NCI-H69 (cell line): ENCODE data around the gene PKD1.
"Not testable (repeated sequence)": the region's sequence is repeated elsewhere in the genome, so short reads cannot be mapped to it uniquely, and the experiment has no call there.

Experiments
- DNase-seq: peaks from one replicate; lab custom pipeline; 2025; lab: John Stamatoyannopoulos, UW

PKD1 gene

GRCh38 chr16:2150418-2151187 lies 14.9 kb upstream of the PKD1 start:
- DNase-seq: peak; percentile 93

DNA sequence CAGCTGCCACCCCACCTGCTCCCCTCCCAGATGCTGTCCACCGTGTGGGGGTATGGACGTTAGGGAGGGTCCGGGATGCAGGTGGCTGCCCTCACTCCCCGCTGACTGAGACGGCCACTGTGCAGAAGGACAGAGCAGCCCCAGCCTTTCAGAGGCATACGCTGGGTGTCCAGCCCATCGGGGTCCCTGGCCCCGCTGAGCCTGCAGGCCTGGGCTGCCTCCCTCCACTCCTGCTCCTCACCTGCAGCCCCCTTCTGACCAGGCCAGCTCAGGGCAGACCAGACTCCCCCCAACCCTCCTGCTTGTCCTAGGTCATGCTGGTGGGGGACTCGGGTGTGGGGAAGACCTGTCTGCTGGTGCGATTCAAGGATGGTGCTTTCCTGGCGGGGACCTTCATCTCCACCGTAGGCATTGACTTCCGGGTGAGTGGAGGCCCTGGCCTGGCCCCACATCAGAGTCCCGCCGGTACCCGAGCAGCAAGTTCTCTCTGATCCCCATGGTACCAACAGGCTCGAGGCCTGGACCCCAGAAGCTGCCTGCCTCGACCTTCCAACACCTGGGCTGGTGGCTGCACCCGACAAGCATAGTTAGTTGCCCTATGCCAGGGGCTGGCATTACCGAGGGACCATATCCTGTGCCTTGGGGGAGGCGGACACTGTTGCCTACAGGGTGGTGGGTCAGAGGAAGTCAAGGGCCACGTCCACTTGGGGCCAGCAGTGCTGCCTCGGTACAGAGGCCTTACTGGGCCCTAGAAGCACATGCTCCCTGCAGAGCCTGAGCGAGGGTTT lies 14.1 kb upstream of the PKD1 start:
- peak; percentile 47 for DNase-seq

- peak; percentile 68 for DNase-seq
These were observed 13.3 kb upstream of the PKD1 start for GRCh38 chr16:2148714-2149629.

GRCh38 chr16:2147981-2148671 lies 12.4 kb upstream of the PKD1 start, which contains the start of gene RAB26:
RAB26 (plus strand) TSS chr16:2148625; CDS start chr16:2148784, 159 bp downstream.
- DNase-seq: peak; percentile 99

GRCh38 chr16:2147378-2147777 lies 11.7 kb upstream of the PKD1 start:
- DNase-seq: no peak

GRCh38 chr16:2145843-2146242 lies 10.1 kb upstream of the PKD1 start:
- no peak for DNase-seq

DNA sequence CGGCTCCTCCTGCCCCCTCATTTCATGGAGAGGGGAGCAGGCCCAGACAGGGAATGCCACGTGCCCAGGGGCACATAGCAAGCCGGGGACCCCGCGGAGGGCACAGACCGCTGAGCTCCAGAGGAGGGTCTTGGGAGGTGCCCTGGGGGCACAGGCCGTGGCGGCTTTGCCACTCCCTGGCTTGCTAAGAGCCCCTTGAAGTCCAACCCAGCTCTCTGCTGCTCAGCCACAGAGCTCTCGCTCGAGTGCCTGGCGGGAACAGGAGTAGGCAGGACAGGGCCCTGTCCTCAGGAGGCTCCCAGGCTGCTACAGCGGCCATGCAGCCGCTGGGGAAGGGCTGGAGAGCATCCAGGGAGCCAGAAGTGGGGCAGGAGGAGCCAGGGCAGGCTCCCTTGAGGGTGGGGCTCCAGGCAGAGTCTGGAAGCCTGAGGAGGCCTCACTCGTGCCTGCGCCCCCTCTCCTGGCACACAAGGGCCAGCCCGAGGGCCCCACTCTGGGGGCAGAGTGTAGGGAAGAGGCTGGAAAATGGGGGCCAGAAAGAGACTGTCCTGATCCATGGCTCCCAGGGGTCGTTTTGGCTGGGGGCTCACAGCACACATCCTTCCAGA lies 8.3 kb upstream of the PKD1 start:
- DNase-seq: no peak

DNA sequence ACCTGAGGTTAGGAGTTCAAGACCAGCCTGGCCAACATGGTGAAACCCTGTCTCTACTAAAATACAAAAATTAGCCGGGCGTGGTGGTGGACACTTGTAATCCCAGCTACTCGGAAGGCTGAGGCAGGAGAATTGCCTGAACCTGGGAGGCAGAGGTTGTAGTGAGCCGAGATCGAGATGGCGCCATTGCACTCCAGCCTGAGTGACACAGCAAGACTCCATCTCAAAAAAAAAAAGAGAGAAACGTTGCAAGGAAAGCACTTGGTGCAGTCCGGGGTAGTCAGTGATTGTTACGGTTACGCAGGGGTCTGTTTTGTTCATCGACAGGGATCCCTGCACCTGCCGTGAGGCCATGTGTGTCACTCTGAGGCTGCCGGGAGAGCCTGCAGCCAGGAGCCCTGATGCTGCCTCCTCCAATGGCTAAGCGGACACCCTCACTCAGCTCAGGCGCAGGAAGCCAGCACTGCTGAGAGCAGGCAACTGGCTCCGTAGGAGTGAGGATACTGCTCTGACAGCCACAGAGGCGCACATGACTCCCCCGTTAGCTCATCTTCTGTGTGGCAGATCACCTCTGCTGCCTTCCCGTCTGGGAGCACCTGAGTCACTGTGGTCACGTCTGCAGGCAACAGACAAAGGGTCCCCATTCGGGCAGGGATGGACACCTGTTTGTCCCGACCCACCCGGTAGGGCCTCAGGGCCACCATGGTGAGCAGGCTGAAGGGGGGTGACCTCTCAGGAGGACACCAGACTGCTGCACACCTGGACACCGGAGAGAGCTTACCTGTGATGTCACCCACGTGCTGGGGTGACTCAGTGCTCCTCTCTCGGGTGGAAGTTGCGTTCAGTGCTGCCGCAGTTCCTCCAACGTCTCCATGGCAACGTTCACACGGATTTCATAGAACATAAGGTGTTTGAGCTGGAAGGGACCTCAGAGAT lies 7.5 kb upstream of the PKD1 start:
- DNase-seq: peak; percentile 37

- DNase-seq: peak; percentile 35
These were observed 627 bp downstream of the PKD1 start for GRCh38 chr16:2135071-2135470.

- DNase-seq: not testable (repeated sequence)
These were observed 1.9 kb downstream of the PKD1 start for GRCh38 chr16:2133797-2134196.

GRCh38 chr16:2129890-2130447 lies 5.7 kb downstream of the PKD1 start:
- not testable (repeated sequence) for DNase-seq

DNA sequence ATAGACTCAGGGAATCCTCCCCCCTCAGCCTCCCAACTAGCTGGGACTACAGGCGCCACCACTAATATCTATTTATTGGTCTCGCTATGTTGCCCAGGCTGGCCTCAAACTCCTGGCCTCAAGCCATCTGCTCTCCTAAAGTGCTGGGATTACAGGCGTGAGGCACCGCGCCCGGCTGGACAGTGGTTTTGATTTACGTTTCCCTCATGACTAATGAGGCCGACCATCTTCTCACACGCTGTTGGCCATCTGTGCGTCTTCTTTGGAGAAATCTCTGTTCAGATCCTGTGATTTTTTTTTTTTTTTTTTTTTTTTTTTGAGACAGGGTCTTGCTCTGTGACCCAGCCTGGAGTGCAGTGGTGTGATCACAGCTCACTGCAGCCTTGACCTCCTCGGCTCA lies 6.4 kb downstream of the PKD1 start:
- DNase-seq: peak; percentile 78

DNA sequence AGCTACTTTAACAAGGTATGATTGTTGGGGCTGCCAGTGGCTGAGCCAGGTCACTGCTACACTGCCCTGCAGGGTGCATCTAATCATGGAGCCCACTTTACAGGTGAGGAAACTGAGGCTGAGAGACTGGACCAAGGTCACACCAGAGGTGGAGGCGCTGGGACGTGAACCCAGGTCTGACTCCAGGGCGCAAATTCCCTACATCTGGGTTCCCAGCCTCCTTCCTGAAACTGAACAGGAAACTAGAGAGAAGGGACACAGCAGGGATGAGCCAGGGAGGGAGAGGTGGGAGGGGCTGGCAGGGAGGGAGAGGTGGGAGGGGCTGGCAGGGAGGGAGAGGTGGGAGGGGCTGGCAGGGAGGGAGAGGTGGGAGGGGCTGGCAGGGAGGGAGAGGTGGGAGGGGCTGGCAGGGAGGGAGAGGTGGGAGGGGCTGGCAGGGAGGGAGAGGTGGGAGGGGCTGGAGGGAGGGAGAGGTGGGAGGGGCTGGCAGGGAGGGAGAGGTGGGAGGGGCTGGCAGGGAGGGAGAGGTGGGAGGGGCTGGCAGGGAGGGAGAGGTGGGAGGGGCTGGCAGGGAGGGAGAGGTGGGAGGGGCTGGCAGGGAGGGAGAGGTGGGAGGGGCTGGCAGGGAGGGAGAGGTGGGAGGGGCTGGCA lies 7.9 kb downstream of the PKD1 start:
- DNase-seq: peak; percentile 85

DNA sequence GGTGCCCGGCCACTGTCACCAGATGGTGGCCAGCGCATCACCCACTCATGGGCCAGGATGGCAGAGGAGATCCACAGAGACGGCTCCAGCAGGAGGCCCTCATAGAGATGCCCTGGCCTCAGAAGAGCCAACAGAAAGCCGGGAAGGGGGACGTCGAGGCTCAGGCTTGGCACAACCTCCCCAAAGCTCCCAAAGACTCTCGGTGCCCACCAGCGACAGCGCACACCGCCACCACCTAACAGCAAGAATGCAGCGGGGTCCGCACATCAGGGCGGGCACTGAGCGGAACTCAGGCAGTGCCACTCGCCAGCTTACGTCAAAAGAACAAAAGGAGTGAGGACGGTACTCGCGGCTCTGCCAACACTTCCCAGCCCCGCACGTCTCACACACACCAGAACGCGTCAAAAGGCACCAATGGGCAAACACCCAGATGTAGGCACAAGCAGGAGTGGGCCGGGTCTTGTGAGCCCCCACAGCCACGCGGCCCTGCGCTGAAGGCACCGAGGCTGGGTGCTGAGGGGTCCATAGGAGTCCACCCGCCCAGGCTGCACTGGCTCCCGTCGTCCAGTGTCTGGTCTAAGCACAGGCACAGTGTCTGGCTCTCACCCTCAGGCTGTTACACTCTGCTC lies 8.7 kb downstream of the PKD1 start:
- not testable (repeated sequence) for DNase-seq

DNA sequence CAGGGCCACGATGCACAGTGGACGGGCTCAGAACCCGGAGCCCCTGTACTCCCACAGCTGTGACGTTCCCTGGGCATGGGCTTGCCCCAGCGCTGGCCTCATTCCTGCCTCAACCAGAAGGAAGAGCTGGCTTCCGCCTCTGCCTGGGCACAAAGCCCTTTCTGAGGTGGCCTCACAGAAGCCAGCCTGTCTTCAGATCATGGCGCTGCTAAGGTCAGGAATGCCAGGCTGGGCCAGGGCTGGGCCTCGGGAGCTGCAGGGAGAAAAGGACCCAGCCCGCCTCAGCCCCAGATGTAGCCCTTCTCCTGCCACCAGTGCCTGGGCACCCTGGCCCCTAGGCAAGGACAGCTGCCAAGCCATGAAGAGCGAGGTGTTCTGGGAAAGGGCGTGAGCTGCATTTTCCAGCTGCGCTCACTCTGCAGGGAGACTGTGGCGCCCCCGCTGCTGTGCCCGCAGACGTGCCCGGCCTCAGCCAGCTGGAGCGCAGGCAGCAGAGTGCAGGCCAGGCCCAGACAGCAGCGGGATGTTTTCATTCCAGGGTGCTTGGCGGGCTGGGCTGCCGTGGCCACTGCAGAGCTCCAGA lies 9.4 kb downstream of the PKD1 start:
- not testable (repeated sequence) for DNase-seq

- not testable (repeated sequence) for DNase-seq
These were observed 10.1 kb downstream of the PKD1 start for GRCh38 chr16:2125609-2126008.

GRCh38 chr16:2124694-2125444 lies 10.8 kb downstream of the PKD1 start:
- DNase-seq: not testable (repeated sequence)

DNA sequence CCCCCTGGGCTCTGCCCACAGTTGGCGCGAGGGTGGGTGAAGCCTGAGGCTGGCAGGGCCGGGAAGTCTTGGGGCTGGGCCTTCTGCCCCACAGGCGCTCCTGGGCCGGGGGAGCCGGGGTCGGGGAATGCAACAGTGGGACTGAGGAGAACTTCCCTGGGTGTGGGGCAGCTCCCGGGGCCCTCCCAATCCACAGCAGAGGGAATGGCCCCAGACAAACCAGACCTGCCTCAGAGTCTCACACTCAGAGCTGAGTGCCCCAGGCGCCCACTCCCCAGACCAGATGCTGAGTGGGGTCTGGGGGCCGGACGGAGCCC lies 11.4 kb downstream of the PKD1 start:
- DNase-seq: not testable (repeated sequence)
